Activated T-cell treated with anti-CD3 and anti-CD28 coated beads, Interleukin-2, amount 50 U/mL, for 24 hours (primary cell): ENCODE results near the gene ASB16.

ENCODE experiments used
- DNase-seq: peaks from one replicate; pipeline ENCODE4 v3.0.0-alpha.2; 2020
- H3K27ac Mint-ChIP-seq: 2 replicates; pipeline ENCODE4 v1.8.0; 2020; ENCODE audit warnings: mild to moderate bottlenecking, mixed read lengths
- H3K27me3 Mint-ChIP-seq: 2 replicates; pipeline ENCODE4 v1.8.0; 2020; ENCODE audit warnings: mixed read lengths
- H3K36me3 Mint-ChIP-seq: 2 replicates; pipeline ENCODE4 v1.8.0; 2020; ENCODE audit warnings: low read depth, mixed read lengths
- H3K4me1 Mint-ChIP-seq: 2 replicates; pipeline ENCODE4 v1.8.0; 2020; ENCODE audit warnings: low read depth, mixed read lengths
- H3K4me3 Mint-ChIP-seq: 2 replicates; pipeline ENCODE4 v1.8.0; 2020; ENCODE audit warnings: mild to moderate bottlenecking, moderate library complexity, mixed read lengths
- H3K9me3 Mint-ChIP-seq: 2 replicates; pipeline ENCODE4 v1.8.0; 2020; ENCODE audit warnings: mixed read lengths

ASB16 gene

DNA sequence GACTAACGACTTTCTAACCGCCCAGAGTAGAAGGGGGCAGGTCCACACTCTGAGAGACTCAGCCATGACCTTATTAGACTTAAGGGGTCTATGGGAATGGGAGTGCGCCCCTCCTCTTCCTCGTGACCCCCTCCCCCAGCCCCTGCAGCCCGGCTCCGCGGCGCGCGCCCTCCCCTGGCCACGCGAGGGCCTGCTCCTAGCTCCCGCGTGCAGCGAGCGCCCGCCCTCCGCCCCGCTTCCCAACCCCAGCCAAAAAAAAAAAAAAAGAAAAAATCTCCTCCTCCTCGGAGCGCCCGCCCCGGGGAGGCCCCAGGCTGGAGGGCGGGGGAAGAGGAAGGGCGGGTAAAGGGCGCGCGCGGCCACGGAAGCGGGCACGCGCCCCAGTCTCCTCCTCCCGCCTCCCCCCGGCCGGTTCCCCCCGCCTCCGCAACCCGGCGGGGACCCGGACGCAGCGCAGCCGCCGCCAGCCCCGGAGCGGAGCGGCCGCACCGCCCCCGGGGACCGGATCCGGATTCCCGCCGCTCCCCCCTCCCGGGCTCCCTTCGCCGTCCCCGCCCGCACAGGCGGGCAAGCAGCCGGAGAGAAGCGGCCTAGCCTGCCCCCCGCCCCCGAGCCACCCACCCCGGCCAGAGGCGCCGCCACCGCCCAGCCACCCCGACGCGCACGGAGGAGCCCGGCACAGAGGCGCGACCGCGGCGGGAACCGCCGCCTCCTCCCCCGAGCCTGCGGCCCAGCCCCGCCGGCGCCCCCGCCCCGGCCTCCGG, 48.0 kb downstream of the ASB16 start:
- Mint-ChIP-seq H3K36me3 (peaks cover 58% of the 10 kb centered on the region), H3K9me3 (no peaks in the 10 kb centered on the region), H3K4me1 (peaks cover 49% of the 10 kb centered on the region), H3K27me3 (no peaks in the 10 kb centered on the region), H3K4me3 (peak overlapping the region; percentile 91), H3K27ac (peak overlapping the region; percentile 96)
- DNase-seq: peak; percentile 92

DNA sequence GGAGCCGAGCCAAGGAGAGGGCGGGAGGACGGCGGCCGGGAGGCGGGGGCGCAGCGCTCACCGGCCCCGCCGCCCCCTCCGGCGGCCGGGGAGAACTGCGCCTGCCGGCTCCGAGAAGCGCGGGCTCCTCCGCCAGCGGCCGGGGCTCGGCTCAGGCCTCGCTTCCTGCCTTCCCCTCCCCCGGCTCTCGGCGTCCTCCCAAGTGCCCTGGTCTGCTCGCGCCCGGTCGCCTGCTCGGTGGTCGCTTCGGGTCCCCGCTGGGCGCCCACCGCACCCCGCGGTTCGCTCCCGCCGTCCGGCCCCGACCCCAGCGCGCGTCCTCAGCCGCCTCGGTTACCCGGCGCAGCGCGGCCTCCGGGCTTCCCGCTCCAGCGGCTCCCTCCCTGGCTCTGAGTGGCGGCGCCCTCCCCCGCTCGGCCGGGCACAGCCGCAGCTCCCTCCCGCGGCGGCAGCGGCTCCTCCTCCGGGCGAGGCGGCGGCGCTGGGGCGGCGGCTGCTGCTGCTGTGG, 48.7 kb downstream of the ASB16 start:
- Mint-ChIP-seq H3K9me3 (no peaks in the 10 kb centered on the region), H3K27ac (no peak overlapping the region), H3K27me3 (no peaks in the 10 kb centered on the region), H3K4me1 (peaks cover 42% of the 10 kb centered on the region), H3K4me3 (peak overlapping the region; percentile 58), H3K36me3 (peaks cover 51% of the 10 kb centered on the region)
- no peak for DNase-seq

DNA sequence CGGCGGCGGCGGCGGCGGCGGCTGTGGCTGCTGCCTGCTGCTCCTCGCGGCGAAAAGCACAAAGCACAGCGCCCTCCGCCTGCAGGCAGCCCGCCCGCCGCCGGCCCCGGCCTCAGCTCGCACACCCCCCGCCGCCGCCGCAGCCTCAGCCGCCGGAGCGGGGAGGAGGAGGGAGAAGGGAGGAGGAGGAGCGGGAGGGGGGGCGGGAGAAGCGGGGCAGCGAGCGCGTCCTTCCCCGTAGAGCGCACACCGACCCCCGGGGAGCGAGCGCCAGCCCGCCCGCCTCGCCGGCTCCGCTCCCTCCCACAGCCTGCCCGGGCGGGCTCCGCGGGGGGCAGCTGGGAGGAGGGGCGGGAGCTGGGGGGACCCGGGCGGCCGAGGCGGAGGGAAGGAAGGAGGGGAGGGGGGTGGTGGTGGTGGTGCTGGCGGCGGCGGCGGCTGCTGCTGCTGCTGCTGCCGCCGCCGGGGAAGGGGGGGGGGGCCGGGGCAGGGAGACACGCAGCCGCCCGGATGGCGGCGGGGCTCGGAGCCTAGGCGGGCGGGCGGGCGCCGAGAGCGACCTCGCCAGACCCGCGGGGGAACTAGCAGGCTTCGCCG, 49.2 kb downstream of the ASB16 start, which contains the start of gene UBTF:
Gene UBTF (minus strand): TSS at position 60 of the 597 bp plus-strand sequence. CDS start 1,446 bp downstream, outside the sequence.
- Mint-ChIP-seq H3K27me3 (no peaks in the 10 kb centered on the region), H3K27ac (peak within 1 kb of the TSS; percentile 95), H3K36me3 (peaks cover 46% of the 10 kb centered on the region), H3K4me3 (peak within 1 kb of the TSS; percentile 91), H3K9me3 (no peaks in the 10 kb centered on the region), H3K4me1 (peaks cover 37% of the 10 kb centered on the region)
- DNase-seq: peak; percentile 83

DNA sequence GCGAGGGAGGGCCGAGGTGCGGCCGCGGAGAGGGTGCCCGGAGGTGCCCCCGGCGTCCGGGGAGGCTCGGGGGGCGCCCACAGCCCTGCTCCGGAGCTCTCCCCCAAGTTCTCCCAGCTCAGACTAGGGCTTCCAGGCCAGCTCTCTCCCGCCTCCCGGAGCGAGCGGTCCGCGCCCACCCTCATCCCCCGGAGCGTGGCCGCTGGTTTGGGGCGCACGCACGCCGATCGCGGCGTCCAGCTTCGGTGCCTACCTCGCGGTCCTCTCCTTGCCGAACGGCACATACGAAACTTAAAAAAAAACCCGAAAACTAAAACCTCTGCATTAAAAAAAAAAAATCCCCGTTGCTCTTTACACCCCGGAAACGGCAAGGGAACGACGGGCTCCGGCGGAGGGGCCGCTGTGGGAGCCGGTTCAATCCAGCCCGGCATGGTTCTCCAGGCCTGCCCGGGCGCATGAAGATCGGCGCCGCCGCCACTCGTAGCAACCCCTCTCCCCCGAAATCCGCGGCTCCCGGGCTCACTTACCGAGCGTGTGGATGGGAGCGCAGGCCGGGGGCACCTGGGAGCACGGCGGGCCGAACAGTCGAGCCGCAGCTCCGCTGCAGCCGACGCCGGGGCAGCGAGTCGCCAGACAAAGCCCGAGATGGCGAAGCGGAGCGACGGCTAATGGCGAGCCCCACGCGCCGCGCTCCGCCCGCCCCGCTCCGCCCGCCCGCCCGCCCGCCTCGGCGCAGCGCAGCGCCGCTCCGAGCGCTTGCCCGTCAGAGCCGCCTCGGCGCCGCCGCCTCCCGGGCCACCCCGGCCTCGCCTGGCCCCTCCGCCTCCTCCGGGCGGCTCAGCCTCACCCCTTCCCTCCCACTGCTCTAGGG, 49.9 kb downstream of the ASB16 start:
- Mint-ChIP-seq H3K9me3 (no peaks in the 10 kb centered on the region), H3K27me3 (no peaks in the 10 kb centered on the region), H3K4me1 (peaks cover 29% of the 10 kb centered on the region), H3K4me3 (peak overlapping the region; percentile 90), H3K27ac (peak overlapping the region; percentile 95), H3K36me3 (peaks cover 38% of the 10 kb centered on the region)
- DNase-seq: peak; percentile 81

DNA sequence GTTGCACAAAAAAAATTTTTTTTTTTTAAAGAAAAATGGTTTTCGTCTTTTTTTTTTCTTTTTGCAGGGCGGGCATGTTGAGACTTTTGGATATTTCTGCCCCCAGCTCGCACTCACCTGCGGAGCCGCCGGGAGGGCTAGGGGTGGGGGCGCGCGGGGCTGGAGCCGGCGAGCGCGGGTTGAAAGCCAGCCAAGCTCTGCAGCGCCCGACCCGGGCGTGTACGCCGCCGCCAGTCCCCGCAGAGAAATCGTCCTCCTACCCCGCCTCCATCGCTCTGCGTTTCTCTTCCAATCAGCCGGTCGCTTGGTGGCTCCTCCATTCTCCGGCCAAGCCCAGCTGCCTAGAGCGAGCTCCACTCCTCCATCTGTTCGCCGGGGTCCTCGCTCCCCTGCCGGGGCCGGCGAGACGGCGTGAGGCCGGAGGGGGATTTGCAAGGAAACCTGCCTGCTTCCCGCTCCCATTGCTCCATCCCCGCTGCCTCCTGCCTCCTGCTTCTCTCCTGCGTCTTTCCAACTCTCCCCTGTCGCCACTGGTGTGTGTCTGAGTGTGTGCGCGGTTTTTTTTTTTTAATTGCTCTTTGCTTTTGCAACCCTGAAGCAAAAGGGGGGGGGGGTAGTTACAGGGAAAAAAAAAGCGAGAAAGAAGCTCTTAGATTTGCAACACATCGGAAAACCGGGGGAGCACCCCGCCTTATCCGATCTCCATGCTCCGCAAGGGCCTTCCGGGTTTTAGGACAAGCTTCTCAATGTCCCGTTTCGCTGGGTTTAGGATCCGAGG, 50.8 kb downstream of the ASB16 start:
- H3K4me1 Mint-ChIP-seq: peaks cover 21% of the 10 kb centered on the region
- peaks cover 30% of the 10 kb centered on the region for H3K36me3 Mint-ChIP-seq
- H3K27ac Mint-ChIP-seq: peak overlapping the region; percentile 92
- H3K4me3 Mint-ChIP-seq: peak overlapping the region; percentile 90
- H3K9me3 Mint-ChIP-seq: no peaks in the 10 kb centered on the region
- H3K27me3 Mint-ChIP-seq: no peaks in the 10 kb centered on the region
- peak; percentile 80 for DNase-seq

DNA sequence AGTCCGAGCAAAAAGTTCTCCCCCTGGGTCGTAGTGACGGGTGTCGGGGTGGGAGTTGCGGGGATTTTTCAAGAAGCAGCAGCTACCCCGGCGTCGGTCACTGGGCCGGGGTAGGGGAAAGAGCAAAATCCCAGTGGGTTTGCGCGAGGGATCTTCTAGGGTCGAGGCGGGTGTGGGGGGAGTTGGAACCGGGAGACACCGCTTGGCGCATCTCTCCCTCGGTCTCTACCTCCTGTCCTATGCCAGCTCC, 51.3 kb downstream of the ASB16 start:
- Mint-ChIP-seq H3K27ac (peak overlapping the region; percentile 92), H3K27me3 (no peaks in the 10 kb centered on the region)
- DNase-seq: peak; percentile 65

DNA sequence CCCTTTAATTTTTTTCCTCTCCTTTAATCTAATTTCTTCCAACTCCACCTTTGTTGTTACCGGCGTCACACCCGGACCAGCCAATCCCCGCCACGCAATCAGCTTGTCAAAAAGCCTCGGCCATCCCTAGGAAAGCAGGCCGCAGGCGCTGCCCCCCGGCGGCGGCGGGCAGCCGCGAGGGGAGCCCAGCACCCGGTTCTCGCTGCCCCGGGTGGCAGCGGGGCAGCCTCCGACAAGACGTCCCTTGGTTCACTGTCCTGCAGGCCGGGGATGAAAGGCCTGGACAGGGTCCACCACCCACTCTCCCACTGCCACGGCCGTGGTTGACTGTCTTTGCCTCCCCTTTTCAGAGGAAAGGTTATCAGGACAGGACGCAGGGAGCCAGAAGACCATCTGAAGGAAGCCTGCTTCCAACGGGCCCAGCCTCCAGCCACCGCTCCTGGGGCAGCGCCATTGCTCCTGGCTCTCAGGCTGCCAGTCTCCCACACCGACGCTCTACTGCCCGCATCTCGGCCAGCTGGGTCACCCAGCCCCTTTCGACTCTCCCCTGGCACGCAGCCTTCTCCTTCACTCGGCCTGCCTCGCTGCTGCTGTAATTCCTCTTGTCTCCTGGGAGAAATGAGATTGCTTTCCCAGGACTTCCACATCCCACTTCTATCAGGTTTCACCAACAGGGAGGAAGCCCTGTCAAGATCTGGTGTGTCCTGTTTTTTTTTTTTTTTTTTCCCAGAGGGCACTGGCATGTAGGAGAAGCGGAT, 51.8 kb downstream of the ASB16 start:
- Mint-ChIP-seq H3K4me1 (peaks cover 13% of the 10 kb centered on the region), H3K4me3 (peak overlapping the region; percentile 90), H3K36me3 (peaks cover 20% of the 10 kb centered on the region), H3K27ac (peak overlapping the region; percentile 92), H3K9me3 (no peaks in the 10 kb centered on the region), H3K27me3 (no peaks in the 10 kb centered on the region)
- peak; percentile 70 for DNase-seq

More for the DNA sequence above, 51.3 kb downstream of the ASB16 start:
- Mint-ChIP-seq H3K4me3 (peak overlapping the region; percentile 90), H3K36me3 (peaks cover 25% of the 10 kb centered on the region), H3K9me3 (no peaks in the 10 kb centered on the region), H3K4me1 (peaks cover 16% of the 10 kb centered on the region)

DNA sequence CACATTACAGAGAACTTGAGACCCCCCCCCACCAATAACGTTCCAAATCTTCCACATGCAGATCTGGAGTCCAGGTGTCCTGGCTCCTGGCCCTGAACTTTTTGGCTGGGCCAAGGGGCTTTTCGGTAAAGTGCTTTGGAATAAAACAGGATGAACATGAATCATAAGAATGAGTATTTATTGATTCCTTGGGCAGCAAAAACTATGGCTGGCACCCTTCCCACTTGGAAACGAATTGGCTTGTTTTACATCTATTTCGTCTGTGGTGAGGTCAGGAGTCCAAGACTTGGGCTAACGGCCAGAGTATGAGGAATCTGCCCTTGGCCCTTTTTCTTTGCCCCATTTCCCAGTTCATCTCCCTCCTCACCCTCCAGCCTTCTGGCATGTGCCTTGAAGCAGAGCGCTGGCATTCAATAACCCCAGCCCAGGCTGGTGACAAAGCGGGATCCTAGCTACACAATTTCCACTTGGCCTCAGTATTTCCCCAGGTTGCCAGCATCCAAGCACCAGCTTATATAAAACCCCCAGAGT, 53.1 kb downstream of the ASB16 start:
- no peaks in the 10 kb centered on the region for H3K27me3 Mint-ChIP-seq
- H3K4me3 Mint-ChIP-seq: no peak overlapping the region
- peaks cover 13% of the 10 kb centered on the region for H3K4me1 Mint-ChIP-seq
- no peak overlapping the region for H3K27ac Mint-ChIP-seq
- no peak for DNase-seq
- peaks cover 11% of the 10 kb centered on the region for H3K36me3 Mint-ChIP-seq
- no peaks in the 10 kb centered on the region for H3K9me3 Mint-ChIP-seq
